PC-3 (cell line): ENCODE data around the gene NDE1.

ENCODE experiments used
- CTCF ChIP-seq: fragments of 300-600 bp; sonication (generic); conservative IDR thresholded peaks from 2 replicates; pipeline ENCODE4 v1.5.1; 2017; ENCODE audit warnings: antibody characterized with exemption, low read depth, mild to moderate bottlenecking, low read length
- EZH2 ChIP-seq: fragments of 300-600 bp; sonication (generic); IDR thresholded peaks from one replicate; pipeline ENCODE4 v1.6.1; 2017; ENCODE audit warnings: antibody characterized with exemption, mild to moderate bottlenecking, low read length; ENCODE audit not compliant: unreplicated experiment
- EZH2phosphoT487 ChIP-seq: fragments of 300-600 bp; sonication (generic); IDR thresholded peaks from 2 replicates; pipeline ENCODE4 v1.6.1; 2018; ENCODE audit warnings: mild to moderate bottlenecking, antibody characterized with exemption, low read length, borderline replicate concordance

GRCh38 chr16:15672514-15673167 lies 22.6 kb downstream of the NDE1 start:
- TF ChIP-seq CTCF (no peak), EZH2 (no peak), EZH2phosphoT487 (no peak)
